BE2C (cell line): Measurements from ENCODE around the gene SEPTIN10.

Source experiments
- DNase-seq: peaks from one replicate; pipeline ENCODE4 v3.0.0-alpha.2; 2020
- H3K27me3 ChIP-seq: fragments of 250-450 bp; sonication (Bioruptor Pico); 2 replicates; pipeline ENCODE4 v1.5.1; 2020; ENCODE audit warnings: mild to moderate bottlenecking
- H3K36me3 ChIP-seq: fragments of 250-450 bp; sonication (Bioruptor Pico); 2 replicates; pipeline ENCODE4 v1.5.1; 2020; ENCODE audit warnings: mild to moderate bottlenecking
- H3K4me1 ChIP-seq: fragments of 250-450 bp; sonication (Bioruptor Pico); 2 replicates; pipeline ENCODE4 v1.5.1; 2020
- H3K4me3 ChIP-seq: 2 replicates; pipeline ENCODE4 v1.5.1; 2011; ENCODE audit warnings: low read depth, low read length
- H3K9me3 ChIP-seq: fragments of 250-450 bp; sonication (Bioruptor Pico); 2 replicates; pipeline ENCODE4 v1.5.1; 2020
- CTCF ChIP-seq: IDR thresholded peaks from 2 replicates; pipeline ENCODE4 v1.5.1; 2012; ENCODE audit warnings: mild to moderate bottlenecking, low read depth, low read length

The SEPTIN10 gene

GRCh38 chr2:109635426-109636304, 21.9 kb upstream of the SEPTIN10 start:
- no peak for DNase-seq
- Histone ChIP-seq H3K27me3 (no peaks in the 10 kb centered on the region), H3K36me3 (no peaks in the 10 kb centered on the region), H3K9me3 (no peaks in the 10 kb centered on the region), H3K4me1 (no peaks in the 10 kb centered on the region), H3K4me3 (no peak overlapping the region)
- no peak for TF ChIP-seq CTCF

GRCh38 chr2:109633284-109633961, 19.7 kb upstream of the SEPTIN10 start:
- DNase-seq: no peak
- no peaks in the 10 kb centered on the region for H3K9me3 ChIP-seq

GRCh38 chr2:109632158-109632789, 18.5 kb upstream of the SEPTIN10 start:
- DNase-seq: no peak
- H3K27me3 ChIP-seq: no peaks in the 10 kb centered on the region
- no peaks in the 10 kb centered on the region for H3K4me1 ChIP-seq
- no peak for TF ChIP-seq CTCF
- H3K9me3 ChIP-seq: no peaks in the 10 kb centered on the region
- H3K36me3 ChIP-seq: no peaks in the 10 kb centered on the region
- H3K4me3 ChIP-seq: no peak overlapping the region

More at GRCh38 chr2:109633284-109633961, 19.7 kb upstream of the SEPTIN10 start:
- Histone ChIP-seq H3K4me3 (no peak overlapping the region), H3K36me3 (no peaks in the 10 kb centered on the region), H3K4me1 (no peaks in the 10 kb centered on the region), H3K27me3 (no peaks in the 10 kb centered on the region)
- no peak for TF ChIP-seq CTCF

GRCh38 chr2:109631741-109632140, 18.0 kb upstream of the SEPTIN10 start:
- Histone ChIP-seq H3K27me3 (no peaks in the 10 kb centered on the region), H3K4me3 (no peak overlapping the region), H3K36me3 (no peaks in the 10 kb centered on the region), H3K9me3 (no peaks in the 10 kb centered on the region), H3K4me1 (no peaks in the 10 kb centered on the region)
- DNase-seq: no peak
- no peak for TF ChIP-seq CTCF

- H3K36me3 ChIP-seq: no peaks in the 10 kb centered on the region
- no peaks in the 10 kb centered on the region for H3K9me3 ChIP-seq
- no peaks in the 10 kb centered on the region for H3K4me1 ChIP-seq
- H3K4me3 ChIP-seq: no peak overlapping the region
- H3K27me3 ChIP-seq: no peaks in the 10 kb centered on the region
- no peak for TF ChIP-seq CTCF
- no peak for DNase-seq
Measured at GRCh38 chr2:109630441-109631430, 17.0 kb upstream of the SEPTIN10 start.
